Measurements from ENCODE around the gene RIPPLY3.

DNA sequence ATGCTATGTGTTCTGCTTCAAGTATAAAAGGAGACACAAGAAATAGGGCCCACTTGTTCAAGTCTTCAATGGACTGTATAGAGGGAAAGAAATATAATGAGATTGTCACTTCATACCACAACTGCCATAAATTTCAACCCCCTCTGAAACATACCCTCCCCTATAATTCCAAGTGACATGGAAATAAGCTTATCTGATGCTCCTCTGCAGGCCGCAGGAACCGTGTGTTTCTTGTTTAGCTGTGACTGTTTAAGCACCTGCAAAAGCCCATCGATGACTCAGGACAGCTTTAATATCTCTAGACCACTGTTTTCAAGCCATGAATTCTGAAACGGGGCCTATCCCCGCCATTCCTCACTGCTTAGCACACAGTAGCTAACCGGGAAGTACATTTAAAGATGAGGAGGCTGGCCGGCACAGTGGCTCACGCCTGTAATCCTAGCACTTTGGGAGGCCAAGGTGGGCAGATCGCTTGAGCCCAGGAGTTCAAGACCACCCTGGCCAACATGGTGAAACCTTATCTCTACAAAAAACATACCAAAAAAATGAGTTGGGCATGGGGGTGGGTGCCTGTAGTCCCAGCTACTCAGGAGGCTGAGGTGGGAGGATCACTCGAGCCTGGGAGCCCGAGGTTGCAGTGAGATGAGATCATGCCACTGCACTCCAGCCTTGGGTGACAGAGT lies 44.3 kb upstream of the RIPPLY3 start:
- TF ChIP-seq CTCF (optimal IDR thresholded peaks at IDR 0.05 in 1 of 3, IDR thresholded peaks at IDR 0.05 in 1 of 3, conservative IDR thresholded peaks at IDR 0.05 in 1 of 3; ENCODE audit: extremely low read depth in 1 of 3, insufficient read depth in 2 of 3, low read length in 3 of 3) (no peak), EZH2 (IDR thresholded peaks at IDR 0.05; ENCODE audit: low read length) (no peak)

Data from keratinocyte (primary cell).